WTC11 (cell line): ENCODE measurements around the gene CCDC93. TPM values are rescaled to one million over a fixed set of nuclear protein-coding genes. Genes with fewer than 3 reads are reported as not detected.

Experiments used
- ATAC-seq: fragments of 200-7000 bp; cut with Tn5 transposase; 2 replicates; pipeline ENCODE4 v1.10.0; 2021; ENCODE audit warnings: mild to moderate bottlenecking, moderate library complexity
- CTCF ChIA-PET: fragments of 300-600 bp; sonication (Branson Sonifier 250); formaldehyde crosslinking; loops from one replicate; lab custom pipeline; 2021; ENCODE audit warnings: antibody characterized with exemption; lab: Charles Lee
- POLR2A ChIA-PET: fragments of 350-600 bp; sonication (Branson Sonifier 250); formaldehyde crosslinking; loops from one replicate; lab custom pipeline; 2021; ENCODE audit warnings: antibody characterized with exemption; lab: Charles Lee
- DNase-seq: peaks from one replicate; pipeline ENCODE4 v3.0.0; 2021; ENCODE audit warnings: low spot score
- H3K27ac Mint-ChIP-seq: 2 replicates; pipeline ENCODE4 v1.8.0; 2021; ENCODE audit warnings: mixed read lengths
- H3K27me3 Mint-ChIP-seq: 2 replicates; pipeline ENCODE4 v1.8.0; 2021; ENCODE audit warnings: low read depth, mild to moderate bottlenecking, moderate library complexity, mixed read lengths
- H3K36me3 Mint-ChIP-seq: 2 replicates; pipeline ENCODE4 v1.8.0; 2021; ENCODE audit warnings: mixed read lengths
- H3K4me1 Mint-ChIP-seq: 2 replicates; pipeline ENCODE4 v1.8.0; 2022; ENCODE audit warnings: mixed read lengths
- H3K4me3 Mint-ChIP-seq: 2 replicates; pipeline ENCODE4 v1.8.0; 2021; ENCODE audit warnings: mild to moderate bottlenecking, moderate library complexity, mixed read lengths
- H3K9me3 Mint-ChIP-seq: 2 replicates; pipeline ENCODE4 v1.8.0; 2021; ENCODE audit warnings: mixed read lengths
- AFF4 ChIP-seq: sonication (generic); formaldehyde crosslinking; IDR thresholded peaks from 2 replicates; pipeline ENCODE4 v1.8.1; 2023; ENCODE audit warnings: mild to moderate bottlenecking, missing genetic modification reagents, borderline replicate concordance
- ARID4B ChIP-seq: sonication (generic); formaldehyde crosslinking; IDR thresholded peaks from 2 replicates; pipeline ENCODE4 v1.8.0; 2023; ENCODE audit warnings: missing genetic modification reagents, mild to moderate bottlenecking, borderline replicate concordance
- ATF2 ChIP-seq: sonication (generic); formaldehyde crosslinking; IDR thresholded peaks from 2 replicates; pipeline ENCODE4 v1.8.1; 2022; ENCODE audit warnings: low read depth, missing genetic modification reagents, borderline replicate concordance
- CREB1 ChIP-seq: sonication (generic); formaldehyde crosslinking; IDR thresholded peaks from 2 replicates; pipeline ENCODE4 v1.8.0; 2023; ENCODE audit warnings: mild to moderate bottlenecking, missing genetic modification reagents
- CTCF ChIP-seq: fragments of 200-600 bp; IDR thresholded peaks from 2 replicates; pipeline ENCODE4 v1.8.0; 2022; ENCODE audit warnings: antibody characterized with exemption
- FOXK1 ChIP-seq: sonication (generic); formaldehyde crosslinking; IDR thresholded peaks from 2 replicates; pipeline ENCODE4 v1.8.0; 2022; ENCODE audit warnings: mild to moderate bottlenecking, moderate library complexity, missing genetic modification reagents
- FOXP4 ChIP-seq: sonication (generic); formaldehyde crosslinking; IDR thresholded peaks from 2 replicates; pipeline ENCODE4 v1.8.0; 2022; ENCODE audit warnings: mild to moderate bottlenecking, missing genetic modification reagents
- HMGA2 ChIP-seq: fragments of 250-450 bp; sonication (Bioruptor Pico); IDR thresholded peaks from 2 replicates; pipeline ENCODE4 v1.4.0; 2021; ENCODE audit warnings: mild to moderate bottlenecking, moderate library complexity
- MXD4 ChIP-seq: fragments of 250-450 bp; sonication (Bioruptor Pico); IDR thresholded peaks from 2 replicates; pipeline ENCODE4 v1.8.0; 2021; ENCODE audit warnings: mild to moderate bottlenecking, moderate library complexity, borderline replicate concordance
- PREB ChIP-seq: sonication (generic); formaldehyde crosslinking; IDR thresholded peaks from 2 replicates; pipeline ENCODE4 v1.8.1; 2022; ENCODE audit warnings: mild to moderate bottlenecking, missing genetic modification reagents, moderate library complexity, borderline replicate concordance
- RORB ChIP-seq: fragments of 250-450 bp; sonication (Bioruptor Pico); IDR thresholded peaks from 2 replicates; pipeline ENCODE4 v1.9.0; 2021; ENCODE audit warnings: mild to moderate bottlenecking
- SOX15 ChIP-seq: fragments of 250-450 bp; sonication (Bioruptor Pico); IDR thresholded peaks from 2 replicates; pipeline ENCODE4 v1.9.0; 2021; ENCODE audit warnings: mild to moderate bottlenecking
- USF2 ChIP-seq: sonication (generic); formaldehyde crosslinking; IDR thresholded peaks from 2 replicates; pipeline ENCODE4 v1.8.1; 2023; ENCODE audit warnings: mild to moderate bottlenecking, missing genetic modification reagents, moderate library complexity
- ZBTB21 ChIP-seq: sonication (generic); formaldehyde crosslinking; IDR thresholded peaks from 2 replicates; pipeline ENCODE4 v1.8.1; 2023; ENCODE audit warnings: mild to moderate bottlenecking, missing genetic modification reagents, borderline replicate concordance
- ZNF121 ChIP-seq: sonication (generic); formaldehyde crosslinking; IDR thresholded peaks from 2 replicates; pipeline ENCODE4 v1.8.0; 2023; ENCODE audit warnings: missing genetic modification reagents
- ZNF219 ChIP-seq: sonication (generic); formaldehyde crosslinking; IDR thresholded peaks from 2 replicates; pipeline ENCODE4 v1.8.0; 2023; ENCODE audit warnings: missing genetic modification reagents, mild to moderate bottlenecking, borderline replicate concordance
- ZNF232 ChIP-seq: sonication (generic); formaldehyde crosslinking; IDR thresholded peaks from 2 replicates; pipeline ENCODE4 v1.8.0; 2022; ENCODE audit warnings: mild to moderate bottlenecking, missing genetic modification reagents
- ZNF423 ChIP-seq: fragments of 250-450 bp; sonication (Bioruptor Pico); IDR thresholded peaks from 2 replicates; pipeline ENCODE4 v2.1.2; 2022; ENCODE audit warnings: mild to moderate bottlenecking, moderate library complexity
- ZNF671 ChIP-seq: fragments of 250-450 bp; sonication (Bioruptor Pico); IDR thresholded peaks from 2 replicates; pipeline ENCODE4 v1.8.0; 2021; ENCODE audit warnings: mild to moderate bottlenecking
- total RNA-seq: library from RNA; stranded (reverse); gene quantifications from 3 replicates; pipeline ENCODE4 v1.2.3, GENCODE V29; 2021

CCDC93 gene
- total RNA-seq, 1 experiment from 2014 or later: 16.9 TPM

- Mint-ChIP-seq H3K27me3 (peaks cover 21% of the 10 kb centered on the region), H3K4me1 (peaks cover 15% of the 10 kb centered on the region), H3K4me3 (no peak overlapping the region), H3K27ac (no peak overlapping the region), H3K36me3 (peaks cover 7% of the 10 kb centered on the region), H3K9me3 (peaks cover 25% of the 10 kb centered on the region)
- ChIA-PET POLR2A (no interaction called here), CTCF (no interaction called here)
- no peak for DNase-seq
- no peak for ATAC-seq
- TF ChIP-seq ZNF423 (CRISPR knock-in tag) (no peak), CTCF (no peak), ZNF219 (CRISPR knock-in tag) (no peak), ZNF671 (CRISPR knock-in tag) (no peak), CREB1 (no peak), ZNF232 (CRISPR knock-in tag) (no peak), SOX15 (no peak), HMGA2 (CRISPR knock-in tag) (no peak), FOXK1 (CRISPR knock-in tag) (no peak), ZNF121 (no peak), FOXP4 (CRISPR knock-in tag) (no peak)
Measured at GRCh38 chr2:118031566-118031965, 17.7 kb upstream of the CCDC93 start.

- ChIA-PET POLR2A (no interaction called here), CTCF (interaction anchor here (1.1 to 4.1 kb wide), 3 partner anchors 18 to 160 kb away, joined by 4 to 14 read pairs (median 6); no protein-coding TSS in a partner anchor)
- DNase-seq (no peak), ATAC-seq (no peak)
- H3K9me3 Mint-ChIP-seq: peaks cover 12% of the 10 kb centered on the region
- peaks cover 2% of the 10 kb centered on the region for H3K36me3 Mint-ChIP-seq
- peaks cover 19% of the 10 kb centered on the region for H3K4me1 Mint-ChIP-seq
- no peak overlapping the region for H3K27ac Mint-ChIP-seq
- peaks cover 12% of the 10 kb centered on the region for H3K27me3 Mint-ChIP-seq
- H3K4me3 Mint-ChIP-seq: no peak overlapping the region
- no peak for TF ChIP-seq ATF2 (CRISPR knock-in tag)
- TF ChIP-seq ZNF423 (CRISPR knock-in tag): no peak
- TF ChIP-seq MXD4 (CRISPR knock-in tag): no peak
- no peak for TF ChIP-seq ARID4B (CRISPR knock-in tag)
- TF ChIP-seq RORB (CRISPR knock-in tag): no peak
- no peak for TF ChIP-seq AFF4 (CRISPR knock-in tag)
- TF ChIP-seq PREB (CRISPR knock-in tag): no peak
- TF ChIP-seq USF2: no peak
- TF ChIP-seq ZBTB21 (CRISPR knock-in tag): no peak
Measured at GRCh38 chr2:118029025-118029424, 15.2 kb upstream of the CCDC93 start.
